Measurements from ENCODE around the gene CPN1. TPM values are rescaled to one million over a fixed set of nuclear protein-coding genes. Genes with fewer than 3 reads are reported as not detected.

Gene CPN1
- total RNA-seq, 3 donors from 2014 or later (not counting 1 experiment from before 2014, with no cell fraction given): not detected

DNA sequence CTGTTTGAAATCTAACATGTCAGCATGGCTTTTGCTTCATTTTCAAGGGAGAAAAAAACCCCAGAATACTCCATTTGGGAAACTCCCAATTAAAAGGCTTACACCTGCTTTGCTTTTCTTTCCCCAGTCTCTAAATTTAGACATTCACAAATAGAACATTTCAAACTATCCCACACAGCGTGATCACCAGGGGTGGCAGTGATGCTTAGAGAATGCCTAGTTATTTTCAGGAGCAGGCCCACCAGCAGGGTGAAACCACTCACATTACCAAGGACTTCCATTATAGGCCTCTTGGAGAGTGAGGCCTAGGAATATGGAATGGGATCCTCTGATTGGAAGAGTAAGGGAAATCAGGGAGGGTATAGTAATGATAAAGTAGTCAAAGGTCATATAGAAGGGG lies 14.2 kb downstream of the CPN1 start:
- WGBS (ENCODE audit: insufficient coverage): no CpG with 5 or more reads among the region's 1 CpG
- H3K36me3 ChIP-seq (ENCODE audit: control insufficient read depth, insufficient read depth, low read length): no peaks in the 10 kb centered on the region
- DNase-seq (no peak), ATAC-seq (no peak)
- H3K27me3 ChIP-seq (ENCODE audit: control insufficient read depth, insufficient read depth, low read length): no peaks in the 10 kb centered on the region
- Mint-ChIP-seq H3K27ac (no peak overlapping the region), H3K36me3 (no peaks in the 10 kb centered on the region), H3K9me3 (no peaks in the 10 kb centered on the region), H3K4me1 (no peaks in the 10 kb centered on the region), H3K4me3 (no peak overlapping the region), H3K27me3 (ENCODE audit: low read depth in 2 of 2) (peaks cover 12 to 14% of the 10 kb centered on the region in 2 donors)
- TF ChIP-seq, protein P1, sequence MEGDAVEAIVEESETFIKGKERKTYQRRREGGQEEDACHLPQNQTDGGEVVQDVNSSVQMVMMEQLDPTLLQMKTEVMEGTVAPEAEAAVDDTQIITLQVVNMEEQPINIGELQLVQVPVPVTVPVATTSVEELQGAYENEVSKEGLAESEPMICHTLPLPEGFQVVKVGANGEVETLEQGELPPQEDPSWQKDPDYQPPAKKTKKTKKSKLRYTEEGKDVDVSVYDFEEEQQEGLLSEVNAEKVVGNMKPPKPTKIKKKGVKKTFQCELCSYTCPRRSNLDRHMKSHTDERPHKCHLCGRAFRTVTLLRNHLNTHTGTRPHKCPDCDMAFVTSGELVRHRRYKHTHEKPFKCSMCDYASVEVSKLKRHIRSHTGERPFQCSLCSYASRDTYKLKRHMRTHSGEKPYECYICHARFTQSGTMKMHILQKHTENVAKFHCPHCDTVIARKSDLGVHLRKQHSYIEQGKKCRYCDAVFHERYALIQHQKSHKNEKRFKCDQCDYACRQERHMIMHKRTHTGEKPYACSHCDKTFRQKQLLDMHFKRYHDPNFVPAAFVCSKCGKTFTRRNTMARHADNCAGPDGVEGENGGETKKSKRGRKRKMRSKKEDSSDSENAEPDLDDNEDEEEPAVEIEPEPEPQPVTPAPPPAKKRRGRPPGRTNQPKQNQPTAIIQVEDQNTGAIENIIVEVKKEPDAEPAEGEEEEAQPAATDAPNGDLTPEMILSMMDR (IDR thresholded peaks at IDR 0.05): no peak
- no peaks in the 10 kb centered on the region for H3K4me1 ChIP-seq (ENCODE audit: control insufficient read depth, insufficient read depth, low read length)
- no peak overlapping the region for H3K4me3 ChIP-seq (ENCODE audit: low read length)
- no peak overlapping the region for H3K27ac ChIP-seq (ENCODE audit: low read length)
- intact Hi-C loops (cut with micrococcal nuclease): no loop called here
- no peaks in the 10 kb centered on the region for H3K9me3 ChIP-seq (ENCODE audit: control insufficient read depth, insufficient read depth, low read length)

DNA sequence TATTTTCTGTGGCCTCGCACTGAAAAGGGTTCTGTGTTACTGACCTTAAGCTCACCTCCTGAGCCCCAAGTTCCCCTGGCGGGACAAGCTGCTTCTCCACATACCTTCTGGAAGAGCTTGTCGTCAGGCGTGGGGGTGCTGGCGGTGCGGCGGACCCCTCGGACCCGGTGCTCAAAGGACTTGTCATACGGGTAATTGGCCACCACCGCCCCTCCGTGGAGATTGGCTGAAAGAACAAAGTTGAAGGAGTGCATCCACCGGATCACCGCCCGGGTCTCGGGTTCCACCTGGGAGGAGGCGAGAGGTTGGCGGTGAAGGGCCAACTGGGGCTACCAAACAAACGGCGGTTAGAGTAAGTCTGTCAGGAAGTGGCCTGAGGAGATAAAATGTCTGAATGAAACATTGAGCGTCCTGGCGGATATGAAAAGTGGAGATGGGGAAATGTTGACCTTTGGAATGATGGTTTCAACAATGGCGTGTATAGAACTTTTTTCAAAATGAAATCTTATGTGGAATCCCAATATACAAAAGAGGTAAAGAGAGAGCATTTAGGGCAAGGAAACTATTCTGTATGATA lies 16.5 kb downstream of the CPN1 start:
- peaks cover 12 to 13% of the 10 kb centered on the region in 2 donors for H3K27me3 Mint-ChIP-seq (ENCODE audit: low read depth in 2 of 2)
- Histone ChIP-seq H3K36me3 (ENCODE audit: control insufficient read depth, insufficient read depth, low read length) (no peaks in the 10 kb centered on the region), H3K4me3 (ENCODE audit: low read length) (no peak overlapping the region), H3K27ac (ENCODE audit: low read length) (no peak overlapping the region), H3K27me3 (ENCODE audit: control insufficient read depth, insufficient read depth, low read length) (no peaks in the 10 kb centered on the region), H3K4me1 (ENCODE audit: control insufficient read depth, insufficient read depth, low read length) (no peaks in the 10 kb centered on the region), H3K9me3 (ENCODE audit: control insufficient read depth, insufficient read depth, low read length) (no peaks in the 10 kb centered on the region)
- WGBS (ENCODE audit: insufficient coverage): 68% methylated on average over 23 of the region's 23 CpGs
- no peaks in the 10 kb centered on the region for H3K36me3 Mint-ChIP-seq
- ATAC-seq: no peak
- no peak overlapping the region for H3K27ac Mint-ChIP-seq
- no peaks in the 10 kb centered on the region for H3K9me3 Mint-ChIP-seq
- TF ChIP-seq, protein P1 (IDR thresholded peaks at IDR 0.05): no peak
- no peak for DNase-seq
- no peaks in the 10 kb centered on the region for H3K4me1 Mint-ChIP-seq
- intact Hi-C loops (cut with micrococcal nuclease): no loop called here
- H3K4me3 Mint-ChIP-seq: no peak overlapping the region

DNA sequence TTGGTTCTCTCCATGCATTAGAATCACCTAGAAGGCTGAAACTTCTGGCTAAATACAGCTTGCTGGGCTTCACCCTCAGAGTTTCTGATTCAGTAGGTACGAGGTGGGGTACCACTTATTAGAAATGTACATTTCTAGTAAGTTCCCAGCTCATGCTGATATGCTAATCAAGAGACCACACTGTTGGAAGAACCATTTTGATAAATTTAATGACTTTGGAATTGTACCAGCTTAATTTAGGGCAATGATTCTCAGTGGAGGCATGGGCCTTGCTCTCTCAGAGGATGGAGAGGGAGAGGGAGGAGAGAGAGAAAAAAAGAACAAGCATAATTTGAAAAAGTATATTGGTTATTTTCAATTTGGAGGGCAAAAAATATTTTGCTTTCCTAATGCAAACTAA lies 20.3 kb downstream of the CPN1 start:
- H3K9me3 Mint-ChIP-seq: no peaks in the 10 kb centered on the region
- DNase-seq (no peak), ATAC-seq (no peak)
- Histone ChIP-seq H3K36me3 (ENCODE audit: control insufficient read depth, insufficient read depth, low read length) (no peaks in the 10 kb centered on the region), H3K27me3 (ENCODE audit: control insufficient read depth, insufficient read depth, low read length) (no peaks in the 10 kb centered on the region), H3K4me3 (ENCODE audit: low read length) (no peak overlapping the region), H3K27ac (ENCODE audit: low read length) (no peak overlapping the region), H3K9me3 (ENCODE audit: control insufficient read depth, insufficient read depth, low read length) (no peaks in the 10 kb centered on the region), H3K4me1 (ENCODE audit: control insufficient read depth, insufficient read depth, low read length) (no peaks in the 10 kb centered on the region)
- no peaks in the 10 kb centered on the region for H3K4me1 Mint-ChIP-seq
- TF ChIP-seq, protein P1 (IDR thresholded peaks at IDR 0.05): no peak
- H3K4me3 Mint-ChIP-seq: no peak overlapping the region
- H3K27me3 Mint-ChIP-seq (ENCODE audit: low read depth in 2 of 2): peaks cover 12 to 13% of the 10 kb centered on the region in 2 donors
- intact Hi-C loops (cut with micrococcal nuclease): no loop called here
- WGBS (ENCODE audit: insufficient coverage): 100% methylated on average over 1 of the region's 1 CpG
- H3K27ac Mint-ChIP-seq: no peak overlapping the region
- no peaks in the 10 kb centered on the region for H3K36me3 Mint-ChIP-seq

DNA sequence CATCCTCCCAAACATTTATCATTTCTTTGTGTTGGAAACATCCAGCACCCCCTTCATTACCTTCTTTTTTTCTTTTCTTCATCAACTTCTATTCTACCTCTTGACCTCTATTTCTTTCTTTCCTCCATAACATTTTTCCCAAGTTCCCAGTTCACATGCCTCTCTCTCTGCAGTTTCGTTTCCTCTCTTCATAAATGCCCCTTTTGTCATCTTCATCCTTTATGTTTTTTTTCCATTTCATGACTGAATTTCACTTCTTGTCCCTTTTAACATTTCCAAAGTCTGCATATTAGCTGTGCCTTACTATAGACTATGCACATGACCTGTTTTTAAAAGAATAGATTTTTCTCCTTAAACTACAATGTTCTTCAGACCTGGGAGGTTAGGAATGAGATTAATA lies 23.7 kb downstream of the CPN1 start:
- no peak for DNase-seq
- WGBS (ENCODE audit: insufficient coverage): 74% methylated on average over 1 of the region's 1 CpG
- ATAC-seq: no peak
- TF ChIP-seq, protein P1 (IDR thresholded peaks at IDR 0.05): no peak
- no peaks in the 10 kb centered on the region for H3K9me3 Mint-ChIP-seq
- intact Hi-C loops (cut with micrococcal nuclease): no loop called here
- H3K36me3 ChIP-seq (ENCODE audit: control insufficient read depth, insufficient read depth, low read length): no peaks in the 10 kb centered on the region
- no peak overlapping the region for H3K4me3 Mint-ChIP-seq
- H3K27me3 ChIP-seq (ENCODE audit: control insufficient read depth, insufficient read depth, low read length): no peaks in the 10 kb centered on the region
- H3K27ac Mint-ChIP-seq: no peak overlapping the region
- no peaks in the 10 kb centered on the region for H3K4me1 Mint-ChIP-seq
- H3K9me3 ChIP-seq (ENCODE audit: control insufficient read depth, insufficient read depth, low read length): no peaks in the 10 kb centered on the region
- peaks cover 0 to 8% of the 10 kb centered on the region in 2 donors for H3K27me3 Mint-ChIP-seq (ENCODE audit: low read depth in 2 of 2)
- no peak overlapping the region for H3K4me3 ChIP-seq (ENCODE audit: low read length)
- H3K36me3 Mint-ChIP-seq: no peaks in the 10 kb centered on the region
- no peaks in the 10 kb centered on the region for H3K4me1 ChIP-seq (ENCODE audit: control insufficient read depth, insufficient read depth, low read length)
- no peak overlapping the region for H3K27ac ChIP-seq (ENCODE audit: low read length)
